Stimulated activated CD8-positive, alpha-beta memory T cell treated with anti-CD3 and anti-CD28 coated beads, Interleukin-4, amount 100 ng/mL, for 24 hours (primary cell): ENCODE measurements around the gene C5AR1.
"Not testable (repeated sequence)": the region's sequence is repeated elsewhere in the genome, so short reads cannot be mapped to it uniquely, and the experiment has no call there.

ENCODE experiments used
- DNase-seq: peaks from one replicate; pipeline ENCODE4 v3.0.0-alpha.2; 2020; ENCODE audit warnings: low read depth

C5AR1 gene

GRCh38 chr19:47284324-47284899, 25.2 kb upstream of the C5AR1 start:
- no peak for DNase-seq

DNA sequence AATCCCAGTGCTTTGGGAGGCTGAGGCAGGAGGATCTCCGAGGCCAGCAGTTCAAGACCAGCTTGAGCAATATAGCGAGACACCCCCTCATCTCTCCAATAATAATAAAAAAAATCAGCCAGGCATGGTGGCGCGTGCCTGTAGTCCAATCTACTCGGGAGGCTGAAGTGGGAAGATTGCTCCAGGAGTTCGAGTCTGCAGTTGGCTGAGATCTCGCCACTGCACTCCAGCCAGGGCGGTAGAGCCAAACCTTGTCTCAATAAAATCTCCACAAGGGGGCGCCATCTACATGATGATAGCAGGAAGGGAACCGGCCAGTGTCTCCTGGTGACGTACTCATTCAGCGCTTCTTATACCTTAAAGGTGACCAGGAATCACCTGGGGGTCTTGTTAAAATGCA, 13.6 kb upstream of the C5AR1 start:
- peak; percentile 46 for DNase-seq

DNA sequence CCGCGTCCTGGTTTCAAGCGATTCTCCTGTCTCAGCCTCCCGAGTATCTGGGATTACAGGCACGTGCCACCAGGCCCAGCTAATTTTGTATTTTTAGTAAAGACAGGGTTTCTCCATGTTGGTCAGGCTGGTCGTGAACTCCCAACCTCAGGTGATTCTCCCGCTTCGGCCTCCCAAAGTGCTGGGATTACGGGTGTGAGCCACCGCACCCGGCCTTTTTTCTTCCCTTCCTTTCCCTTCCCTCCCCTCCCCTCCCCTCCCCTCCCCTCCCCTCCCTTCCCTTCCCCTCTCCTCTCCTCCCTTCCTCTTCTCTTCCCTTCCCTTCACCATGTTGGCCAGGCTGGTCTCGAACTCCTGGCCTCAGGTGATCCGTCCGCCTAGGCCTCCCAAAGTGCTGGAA, 8.8 kb upstream of the C5AR1 start:
- not testable (repeated sequence) for DNase-seq

DNA sequence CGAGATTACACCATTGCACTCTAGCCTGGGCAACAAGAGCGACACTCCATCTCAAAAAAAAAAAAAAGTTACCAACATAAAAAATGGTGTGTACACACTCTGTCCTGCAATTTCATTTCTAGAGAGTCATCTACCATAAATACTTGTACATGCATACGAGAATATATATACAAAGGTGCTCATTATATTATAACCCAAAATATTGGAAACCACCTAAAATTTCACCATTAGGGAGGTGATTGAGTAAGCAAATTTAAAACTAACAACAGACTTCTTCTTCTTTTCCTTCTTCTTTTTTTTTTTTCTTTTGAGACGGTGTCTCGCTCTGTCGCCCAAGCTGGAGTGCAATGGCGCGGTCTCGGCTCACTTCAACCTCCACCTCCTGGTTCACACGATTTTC, 7.4 kb upstream of the C5AR1 start:
- no peak for DNase-seq

- DNase-seq, result no peak
Measured at GRCh38 chr19:47303966-47304365, 5.7 kb upstream of the C5AR1 start.

GRCh38 chr19:47305309-47305751, 4.3 kb upstream of the C5AR1 start:
- peak; percentile 29 for DNase-seq

GRCh38 chr19:47306303-47306702, 3.4 kb upstream of the C5AR1 start:
- DNase-seq, result no peak

DNA sequence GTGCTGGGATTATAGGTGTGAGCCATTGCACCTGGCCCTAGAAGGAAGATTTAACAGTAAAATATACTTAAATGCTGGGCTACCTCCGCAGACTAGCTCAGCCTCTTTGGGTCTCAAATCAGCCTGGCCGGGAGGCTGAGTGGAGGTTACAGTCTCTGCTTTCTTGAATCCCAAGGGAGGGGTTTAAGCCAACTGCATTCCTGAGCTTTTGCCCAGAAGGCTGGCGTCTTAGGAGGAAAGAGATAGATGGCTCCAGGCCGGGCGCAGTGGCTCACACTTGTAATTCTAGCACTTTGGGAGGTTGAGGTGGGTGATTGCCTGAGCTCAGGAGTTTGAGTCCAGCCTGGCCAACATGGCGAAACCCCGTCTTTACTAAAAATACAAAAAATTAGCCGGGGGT, 623 bp upstream of the C5AR1 start:
- no peak for DNase-seq

DNA sequence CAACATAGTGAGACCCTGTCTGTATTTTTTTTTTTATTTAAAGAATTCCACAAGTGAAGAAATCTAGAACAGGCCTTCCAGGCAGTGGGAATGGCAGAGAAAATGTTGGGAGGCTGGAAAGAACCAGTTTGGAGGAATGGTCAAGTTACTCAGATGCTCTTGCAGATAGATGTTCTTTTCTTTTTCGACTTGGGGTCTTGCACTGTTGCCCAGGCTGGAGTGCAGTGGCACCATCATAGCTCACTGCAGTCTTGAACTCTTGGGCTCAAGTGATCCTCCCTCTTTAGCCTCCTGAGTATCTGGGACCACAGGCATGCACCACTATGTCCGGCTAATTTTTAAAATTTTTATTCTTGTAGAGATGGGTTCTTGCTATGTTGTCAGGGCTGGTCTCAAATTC, 662 bp downstream of the C5AR1 start:
- no peak for DNase-seq

- DNase-seq, result no peak
Measured at GRCh38 chr19:47310819-47311218, 1.2 kb downstream of the C5AR1 start.

GRCh38 chr19:47312366-47313006, 2.8 kb downstream of the C5AR1 start:
- no peak for DNase-seq

- no peak for DNase-seq
Measured at GRCh38 chr19:47313754-47314295, 4.2 kb downstream of the C5AR1 start.

DNA sequence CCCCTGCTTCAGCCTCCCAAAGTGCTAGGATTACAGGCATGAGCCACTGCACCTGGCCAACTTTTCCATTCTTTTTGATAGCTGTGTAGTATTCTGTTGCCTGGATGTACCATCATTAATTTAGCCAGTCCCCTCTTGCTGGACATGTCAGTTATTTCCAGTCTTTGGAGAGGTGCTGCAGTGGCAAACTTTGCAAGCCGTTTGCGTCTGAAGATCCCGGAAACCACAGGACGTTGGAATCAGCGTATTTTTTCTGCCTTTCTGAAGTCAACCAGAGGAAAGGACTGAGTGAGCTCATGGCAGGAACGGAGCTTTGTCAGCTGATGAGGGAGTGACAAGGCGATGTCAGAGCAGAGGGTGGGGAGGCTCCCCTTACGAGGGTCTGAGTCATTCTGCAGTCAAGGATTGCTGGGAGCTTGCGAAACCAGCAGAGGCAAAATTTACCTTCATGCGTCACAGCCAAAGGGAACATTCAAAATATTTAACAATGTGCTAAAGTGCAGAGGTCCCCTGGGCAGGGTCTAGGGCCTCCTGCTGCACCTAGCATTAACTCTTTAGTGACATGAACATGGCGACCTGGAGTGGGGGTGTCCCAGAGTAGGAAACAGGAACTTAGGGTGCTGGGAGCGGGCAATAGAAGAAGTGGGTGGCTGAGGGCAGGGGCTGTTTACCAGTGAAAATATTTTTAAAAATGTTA, 5.6 kb downstream of the C5AR1 start:
- DNase-seq, result no peak

DNA sequence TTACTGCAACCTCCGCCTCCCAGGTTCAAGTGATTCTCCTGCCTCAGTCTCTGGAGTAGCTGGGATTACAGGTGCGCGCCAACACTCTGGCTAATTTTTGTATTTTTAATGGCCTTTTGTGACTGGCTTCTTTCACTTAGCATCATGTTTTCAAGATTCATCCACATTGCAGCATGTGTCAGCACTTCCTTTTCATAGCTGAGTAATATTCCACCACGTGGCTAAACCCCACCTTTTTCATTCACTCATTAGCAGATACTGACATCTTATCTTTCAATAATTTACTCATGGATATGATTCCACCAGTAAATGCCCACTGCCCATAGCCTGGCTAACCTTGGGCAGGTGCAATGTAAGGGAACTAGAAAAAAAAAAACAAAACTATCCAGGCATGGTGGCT, 6.9 kb downstream of the C5AR1 start:
- DNase-seq, result no peak

DNA sequence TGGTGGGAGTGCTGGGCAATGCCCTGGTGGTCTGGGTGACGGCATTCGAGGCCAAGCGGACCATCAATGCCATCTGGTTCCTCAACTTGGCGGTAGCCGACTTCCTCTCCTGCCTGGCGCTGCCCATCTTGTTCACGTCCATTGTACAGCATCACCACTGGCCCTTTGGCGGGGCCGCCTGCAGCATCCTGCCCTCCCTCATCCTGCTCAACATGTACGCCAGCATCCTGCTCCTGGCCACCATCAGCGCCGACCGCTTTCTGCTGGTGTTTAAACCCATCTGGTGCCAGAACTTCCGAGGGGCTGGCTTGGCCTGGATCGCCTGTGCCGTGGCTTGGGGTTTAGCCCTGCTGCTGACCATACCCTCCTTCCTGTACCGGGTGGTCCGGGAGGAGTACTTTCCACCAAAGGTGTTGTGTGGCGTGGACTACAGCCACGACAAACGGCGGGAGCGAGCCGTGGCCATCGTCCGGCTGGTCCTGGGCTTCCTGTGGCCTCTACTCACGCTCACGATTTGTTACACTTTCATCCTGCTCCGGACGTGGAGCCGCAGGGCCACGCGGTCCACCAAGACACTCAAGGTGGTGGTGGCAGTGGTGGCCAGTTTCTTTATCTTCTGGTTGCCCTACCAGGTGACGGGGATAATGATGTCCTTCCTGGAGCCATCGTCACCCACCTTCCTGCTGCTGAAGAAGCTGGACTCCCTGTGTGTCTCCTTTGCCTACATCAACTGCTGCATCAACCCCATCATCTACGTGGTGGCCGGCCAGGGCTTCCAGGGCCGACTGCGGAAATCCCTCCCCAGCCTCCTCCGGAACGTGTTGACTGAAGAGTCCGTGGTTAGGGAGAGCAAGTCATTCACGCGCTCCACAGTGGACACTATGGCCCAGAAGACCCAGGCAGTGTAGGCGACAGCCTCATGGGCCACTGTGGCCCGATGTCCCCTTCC, 10.5 kb downstream of the C5AR1 start:
- DNase-seq, result no peak

DNA sequence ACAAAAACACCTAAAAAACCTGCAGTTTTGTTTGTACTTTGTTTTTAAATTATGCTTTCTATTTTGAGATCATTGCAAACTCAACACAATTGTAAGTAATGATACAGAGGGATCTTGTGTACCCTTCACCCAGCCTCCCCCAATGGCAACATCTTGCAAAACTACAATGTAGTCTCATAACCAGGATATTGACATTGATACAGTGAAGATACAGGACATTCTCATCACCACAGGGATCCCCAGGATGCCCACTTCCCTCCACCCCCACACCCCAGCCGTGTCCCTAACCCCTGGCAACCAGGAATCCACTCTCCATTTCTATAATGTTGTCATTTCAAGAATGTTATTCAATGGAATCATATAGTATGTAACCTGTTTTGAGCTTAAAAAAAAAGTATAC, 12.0 kb downstream of the C5AR1 start:
- no peak for DNase-seq

GRCh38 chr19:47322058-47322457, 12.4 kb downstream of the C5AR1 start:
- DNase-seq, result no peak

DNA sequence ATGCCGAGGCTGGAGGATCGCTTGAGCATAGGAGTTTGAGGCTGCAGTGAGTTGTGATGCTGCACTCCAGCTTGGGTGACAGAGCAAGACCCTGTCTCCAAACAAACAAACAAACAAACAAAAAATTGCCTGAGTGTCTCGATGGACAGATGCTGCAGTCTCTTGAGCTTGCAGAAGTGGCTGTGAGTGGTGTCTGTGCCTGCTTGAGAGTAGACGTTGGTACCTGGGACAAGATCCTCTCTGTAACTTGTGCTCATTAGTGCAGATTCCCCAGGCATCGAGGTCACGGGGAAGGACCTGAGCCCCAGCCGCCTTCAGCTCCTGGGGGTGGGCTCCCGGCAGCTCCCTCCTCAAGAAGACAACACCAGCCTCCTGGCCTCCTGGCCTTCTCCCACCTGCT, 13.7 kb downstream of the C5AR1 start:
- DNase-seq, result no peak

GRCh38 chr19:47323872-47324271, 14.2 kb downstream of the C5AR1 start:
- no peak for DNase-seq

GRCh38 chr19:47324502-47324901, 14.8 kb downstream of the C5AR1 start:
- DNase-seq, result no peak

- DNase-seq, result no peak
Measured at GRCh38 chr19:47330466-47330869, 20.8 kb downstream of the C5AR1 start.

DNA sequence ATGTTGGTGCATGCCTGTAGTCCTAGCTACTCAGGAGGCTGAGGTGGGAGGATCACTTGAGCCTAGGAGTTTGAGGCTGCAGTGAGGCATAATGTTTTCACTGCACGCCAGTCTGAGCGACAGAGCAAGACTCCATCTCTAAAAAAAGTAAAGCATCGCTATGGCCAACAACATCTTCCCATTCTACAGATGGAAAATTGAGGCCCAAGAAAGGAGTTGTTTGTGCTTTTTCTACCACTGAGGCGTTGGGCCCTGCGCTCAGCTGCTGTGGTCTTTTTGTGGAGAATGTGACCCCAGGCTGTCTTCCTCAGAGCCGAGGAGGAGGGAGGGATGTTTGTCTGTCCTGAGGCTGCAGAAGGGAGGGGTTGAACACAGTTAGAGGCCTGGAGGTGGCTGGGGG, 21.8 kb downstream of the C5AR1 start:
- DNase-seq, result no peak
